H9 (cell line): ENCODE data around the gene CLIC1. TPM values are rescaled to one million over a fixed set of nuclear protein-coding genes. Genes with fewer than 3 reads are reported as not detected.

Experiments
- DNase-seq: peaks from one replicate; pipeline ENCODE4 v3.0.0-alpha.2; 2017
- H2AFZ ChIP-seq: one replicate; pipeline ENCODE4 v1.6.1; 2013; ENCODE audit warnings: mild to moderate bottlenecking, low read length, control low read depth, moderate library complexity
- H2AK5ac ChIP-seq: 2 replicates; pipeline ENCODE4 v1.6.1; 2013; ENCODE audit warnings: low read length, control low read depth, mixed read lengths; ENCODE audit not compliant: insufficient read length
- H2BK120ac ChIP-seq: one replicate; pipeline ENCODE4 v1.6.1; 2013; ENCODE audit warnings: low read depth, mild to moderate bottlenecking, low read length, control low read depth, inconsistent platforms; ENCODE audit not compliant: poor library complexity, severe bottlenecking
- H2BK12ac ChIP-seq: 2 replicates; pipeline ENCODE4 v1.6.1; 2013; ENCODE audit warnings: low read length, control low read depth, mixed read lengths, low read depth; ENCODE audit not compliant: insufficient read length
- H2BK15ac ChIP-seq: 2 replicates; pipeline ENCODE4 v1.6.1; 2013; ENCODE audit warnings: low read depth, low read length, control low read depth
- H2BK20ac ChIP-seq: one replicate; pipeline ENCODE4 v1.6.1; 2013; ENCODE audit warnings: low read depth, mild to moderate bottlenecking, low read length, control low read depth, inconsistent platforms; ENCODE audit not compliant: poor library complexity, severe bottlenecking
- H2BK5ac ChIP-seq: 2 replicates; pipeline ENCODE4 v1.6.1; 2013; ENCODE audit warnings: low read length, control low read depth, mixed read lengths; ENCODE audit not compliant: insufficient read length
- H3K14ac ChIP-seq: 2 replicates; pipeline ENCODE4 v1.6.1; 2013; ENCODE audit warnings: low read length, control low read depth; ENCODE audit not compliant: insufficient read depth
- H3K18ac ChIP-seq: 2 replicates; pipeline ENCODE4 v1.6.1; 2013; ENCODE audit warnings: low read depth, mild to moderate bottlenecking, mixed read lengths, low read length, control low read depth; ENCODE audit not compliant: insufficient read length
- H3K23ac ChIP-seq: 2 replicates; pipeline ENCODE4 v1.6.1; 2013; ENCODE audit warnings: low read length, control low read depth, mixed read lengths, low read depth; ENCODE audit not compliant: insufficient read length
- H3K23me2 ChIP-seq: 2 replicates; pipeline ENCODE4 v1.6.1; 2013; ENCODE audit warnings: low read depth, mild to moderate bottlenecking, mixed read lengths, low read length, control low read depth; ENCODE audit not compliant: insufficient read length, poor library complexity, severe bottlenecking
- H3K27ac ChIP-seq: 2 replicates; pipeline ENCODE4 v1.5.1; 2013; ENCODE audit warnings: low read length, control low read depth, mixed read lengths, low read depth; ENCODE audit not compliant: insufficient read length
- H3K27me3 ChIP-seq: 2 replicates; pipeline ENCODE4 v1.6.1; 2013; ENCODE audit warnings: low read length, control low read depth, inconsistent platforms; ENCODE audit not compliant: insufficient read depth
- H3K4ac ChIP-seq: 2 replicates; pipeline ENCODE4 v1.6.1; 2013; ENCODE audit warnings: low read depth, mild to moderate bottlenecking, control low read depth, inconsistent platforms, low read length, moderate library complexity
- H3K4me1 ChIP-seq: 2 replicates; pipeline ENCODE4 v1.6.1; 2013; ENCODE audit warnings: low read length, control low read depth, inconsistent platforms; ENCODE audit not compliant: insufficient read depth
- H3K4me2 ChIP-seq: 2 replicates; pipeline ENCODE4 v1.6.1; 2013; ENCODE audit warnings: low read length, control low read depth, mixed read lengths; ENCODE audit not compliant: insufficient read length, insufficient read depth
- H3K56ac ChIP-seq: 2 replicates; pipeline ENCODE4 v1.6.1; 2013; ENCODE audit warnings: low read depth, mild to moderate bottlenecking, mixed read lengths, low read length, control low read depth; ENCODE audit not compliant: insufficient read length
- H3K79me1 ChIP-seq: 2 replicates; pipeline ENCODE4 v1.6.1; 2013; ENCODE audit warnings: low read depth, mild to moderate bottlenecking, moderate library complexity, low read length, control low read depth, inconsistent platforms; ENCODE audit not compliant: insufficient read depth, poor library complexity, severe bottlenecking
- H3K79me2 ChIP-seq: 2 replicates; pipeline ENCODE4 v1.6.1; 2013; ENCODE audit warnings: low read length, control low read depth, inconsistent platforms; ENCODE audit not compliant: insufficient read depth
- H3K9ac ChIP-seq: 2 replicates; pipeline ENCODE4 v1.6.1; 2013; ENCODE audit warnings: low read length, control low read depth, mixed read lengths; ENCODE audit not compliant: insufficient read length; ENCODE audit errors: extremely low read depth
- H3K9me3 ChIP-seq: one replicate; pipeline ENCODE4 v1.6.1; 2013; ENCODE audit warnings: low read depth, low read length, inconsistent platforms; ENCODE audit not compliant: control insufficient read depth
- H3T11ph ChIP-seq: one replicate; pipeline ENCODE4 v1.6.1; 2013; ENCODE audit warnings: mild to moderate bottlenecking, low read length, control low read depth, inconsistent platforms
- H4K20me1 ChIP-seq: one replicate; pipeline ENCODE4 v1.6.1; 2013; ENCODE audit not compliant: control insufficient read depth, insufficient read length, insufficient read depth
- H4K5ac ChIP-seq: 2 replicates; pipeline ENCODE4 v1.6.1; 2013; ENCODE audit warnings: low read depth, mild to moderate bottlenecking, mixed read lengths, low read length, control low read depth; ENCODE audit not compliant: insufficient read length
- H4K8ac ChIP-seq: replicated peaks from 2 replicates; pipeline ENCODE4 v1.6.1; 2013; ENCODE audit warnings: low read length, control low read depth, mixed read lengths, low read depth; ENCODE audit not compliant: insufficient read length
- H4K91ac ChIP-seq: 2 replicates; pipeline ENCODE4 v1.6.1; 2013; ENCODE audit warnings: low read depth, mild to moderate bottlenecking, moderate library complexity, mixed read lengths, low read length, control low read depth; ENCODE audit not compliant: insufficient read length
- H3K27ac Mint-ChIP-seq, 3 experiments: 2 replicates in 2 of 3; 3 replicates in 1 of 3; pipeline ENCODE4 v1.8.0; 2020 to 2021; ENCODE audit warnings: mixed read lengths in 3 of 3, mild to moderate bottlenecking in 1 of 3, moderate library complexity in 1 of 3
- H3K27me3 Mint-ChIP-seq: 2 replicates; pipeline ENCODE4 v1.8.0; 2021; ENCODE audit warnings: low read depth, mild to moderate bottlenecking, moderate library complexity, mixed read lengths
- H3K36me3 Mint-ChIP-seq, 3 experiments: 2 replicates in 2 of 3; 3 replicates in 1 of 3; pipeline ENCODE4 v1.8.0; 2020 to 2021; ENCODE audit warnings: low read depth in 3 of 3, mixed read lengths in 3 of 3; ENCODE audit not compliant: insufficient read depth in 1 of 3
- H3K4me1 Mint-ChIP-seq, 2 experiments: 2 replicates each; pipeline ENCODE4 v1.8.0; 2020; ENCODE audit warnings: mixed read lengths in 2 of 2
- H3K4me3 Mint-ChIP-seq, 2 experiments: 2 replicates in 1 of 2; 3 replicates in 1 of 2; pipeline ENCODE4 v1.8.0; 2020 to 2021; ENCODE audit warnings: mild to moderate bottlenecking in 2 of 2, mixed read lengths in 2 of 2, moderate library complexity in 1 of 2
- H3K9me3 Mint-ChIP-seq, 2 experiments: 2 replicates in 1 of 2; 3 replicates in 1 of 2; pipeline ENCODE4 v1.8.0; 2020; ENCODE audit warnings: mild to moderate bottlenecking in 2 of 2, mixed read lengths in 2 of 2, moderate library complexity in 1 of 2
- CTCF ChIP-seq: fragments of 200-600 bp; sonication (generic); conservative IDR thresholded peaks from 3 replicates; pipeline ENCODE4 v1.8.0; 2021; ENCODE audit warnings: antibody characterized with exemption, mild to moderate bottlenecking
- WGBS: extraction: QIAGEN DNeasy Blood & Tissue Kit; methylation state at CpG from one replicate; pipeline ENCODE4 v1.1.7; 2013; ENCODE audit warnings: missing lambda C conversion rate, low lambda C conversion rate, mixed read lengths; ENCODE audit not compliant: insufficient read length; ENCODE audit errors: extremely low coverage; 5-methylcytosine and 5-hydroxymethylcytosine counted together
- total RNA-seq: library from RNA; stranded (reverse); gene quantifications from 2 replicates; pipeline ENCODE4 v1.2.1, GENCODE V29; 2021

CLIC1 gene
- total RNA-seq, 1 experiment from 2014 or later: 265 TPM

GRCh38 chr6:31762878-31763618 lies 26.7 kb upstream of the CLIC1 start:
- no peak overlapping the region for H2BK12ac ChIP-seq
- H3K14ac ChIP-seq: no peak overlapping the region; the same call in 1 of the 2 replicates
- H4K91ac ChIP-seq: no peak overlapping the region
- H2AK5ac ChIP-seq: no peak overlapping the region
- no peak overlapping the region for H3K23ac ChIP-seq
- H2BK20ac ChIP-seq: no peak overlapping the region
- no peak overlapping the region for H3K27ac ChIP-seq
- no peak for TF ChIP-seq CTCF
- H2BK15ac ChIP-seq: no peak overlapping the region
- no peaks in the 10 kb centered on the region for H4K20me1 ChIP-seq
- no peak overlapping the region for H3K56ac ChIP-seq
- H3K27ac Mint-ChIP-seq: peak overlapping the region; percentile 28 to 93 (median 77); a peak in 5 of 7 replicates
- H3K9ac ChIP-seq: no peak overlapping the region
- H3K27me3 Mint-ChIP-seq: no peaks in the 10 kb centered on the region; the same call in none of the 2 replicates
- H3K4me3 Mint-ChIP-seq: peak overlapping the region in 1 of 2 experiments; percentile 24; a peak in 1 of 5 replicates
- H2AFZ ChIP-seq: no peak overlapping the region
- no peak overlapping the region for H3K4me2 ChIP-seq
- no peaks in the 10 kb centered on the region; a peak in 1 of 5 replicates for H3K9me3 Mint-ChIP-seq
- H3K36me3 Mint-ChIP-seq: peaks cover 13 to 47% (median 34%) of the 10 kb centered on the region in 3 experiments
- H4K8ac ChIP-seq: no peak overlapping the region
- no peaks in the 10 kb centered on the region for H3K79me1 ChIP-seq
- no peak overlapping the region for H3T11ph ChIP-seq
- H3K79me2 ChIP-seq: no peaks in the 10 kb centered on the region
- H3K9me3 ChIP-seq: no peaks in the 10 kb centered on the region
- no peaks in the 10 kb centered on the region for H3K4me1 ChIP-seq
- peaks cover 23 to 27% of the 10 kb centered on the region in 2 experiments for H3K4me1 Mint-ChIP-seq
- DNase-seq: no peak
- no peaks in the 10 kb centered on the region for H3K23me2 ChIP-seq
- no CpG with 5 or more reads among the region's 8 CpGs for WGBS
- H3K27me3 ChIP-seq: no peaks in the 10 kb centered on the region
- H2BK5ac ChIP-seq: no peak overlapping the region
- no peak overlapping the region for H2BK120ac ChIP-seq
- H3K18ac ChIP-seq: no peak overlapping the region
- H3K4ac ChIP-seq: no peak overlapping the region
- H4K5ac ChIP-seq: no peak overlapping the region
